ENCODE measurements around the gene COX7B2. TPM values are rescaled to one million over a fixed set of nuclear protein-coding genes. Genes with fewer than 3 reads are reported as not detected.

The COX7B2 gene
- total RNA-seq, 2 experiments from 2014 or later = not detected

DNA sequence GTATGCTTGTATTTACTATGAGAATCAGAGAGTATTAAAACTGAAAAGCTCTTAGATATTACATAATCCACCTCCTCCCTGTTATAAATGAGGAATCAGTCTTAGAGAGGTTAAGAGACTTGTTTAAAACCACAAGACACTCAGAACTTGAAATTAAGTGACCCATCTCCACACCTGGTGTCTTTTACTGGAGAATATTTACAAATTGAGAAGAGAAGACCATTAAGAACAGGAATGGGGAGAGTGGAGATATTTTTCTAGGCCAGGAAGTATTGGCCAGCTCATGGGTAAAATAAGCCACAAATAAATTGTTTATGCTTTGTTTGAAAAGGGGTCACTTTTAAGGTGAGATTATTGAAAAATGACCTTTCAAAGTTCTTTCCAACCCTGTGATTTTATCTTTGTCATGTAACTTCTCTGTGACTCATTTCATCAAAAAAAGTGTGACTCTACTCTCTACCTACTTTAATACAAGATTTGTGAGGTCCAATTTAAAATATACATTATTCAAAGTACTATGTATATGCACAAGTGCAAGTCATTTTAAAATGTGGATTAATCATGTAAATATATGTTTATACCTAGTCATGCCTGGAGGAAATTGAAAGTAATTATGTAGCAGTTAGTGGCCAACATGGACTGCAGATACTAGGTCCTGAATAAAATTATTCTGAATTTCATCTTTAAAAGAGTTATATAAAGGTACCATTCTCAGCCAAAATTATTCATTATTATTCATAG is 15.9 kb upstream of the COX7B2 start:
- ChIA-PET CTCF (no interaction called here), POLR2A (no interaction called here)
- Mint-ChIP-seq H3K9me3 (no peaks in the 10 kb centered on the region), H3K36me3 (ENCODE audit: low read depth) (no peaks in the 10 kb centered on the region), H3K27me3 (peaks cover 5% of the 10 kb centered on the region), H3K27ac (no peak overlapping the region), H3K4me3 (no peak overlapping the region), H3K4me1 (ENCODE audit: low read depth) (no peaks in the 10 kb centered on the region)
- Histone ChIP-seq H3K27ac (ENCODE audit: low read depth in 1 of 2, low read length in 2 of 2) (no peak overlapping the region), H3K36me3 (ENCODE audit: insufficient read depth, low read length) (no peaks in the 10 kb centered on the region), H3K27me3 (ENCODE audit: control insufficient read depth in 1 of 2, insufficient read depth in 2 of 2, low read length in 2 of 2) (no peaks in the 10 kb centered on the region), H3K9me3 (ENCODE audit: control insufficient read depth in 1 of 2, insufficient read depth in 1 of 2, low read length in 2 of 2) (no peaks in the 10 kb centered on the region), H3K4me3 (ENCODE audit: low read length) (no peak overlapping the region), H3K4me1 (ENCODE audit: insufficient read depth, low read length) (no peaks in the 10 kb centered on the region)
- TF ChIP-seq CTCF (IDR thresholded peaks at IDR 0.05) = no peak
- DNase-seq = no peak
- ATAC-seq (ENCODE audit: poor library complexity) = no peak
- intact Hi-C loops (cut with DNase I, micrococcal nuclease) = no loop called here

- intact Hi-C loops (cut with DNase I, micrococcal nuclease) = no loop called here
- DNase-seq (no peak), ATAC-seq (ENCODE audit: poor library complexity) (no peak)
- H3K4me1 Mint-ChIP-seq (ENCODE audit: low read depth) = no peaks in the 10 kb centered on the region
- TF ChIP-seq CTCF (IDR thresholded peaks at IDR 0.05) = no peak
- Histone ChIP-seq H3K4me3 (ENCODE audit: low read length) (no peak overlapping the region), H3K36me3 (ENCODE audit: insufficient read depth, low read length) (no peaks in the 10 kb centered on the region), H3K9me3 (ENCODE audit: control insufficient read depth in 1 of 2, insufficient read depth in 1 of 2, low read length in 2 of 2) (no peaks in the 10 kb centered on the region), H3K27ac (ENCODE audit: low read depth in 1 of 2, low read length in 2 of 2) (no peak overlapping the region), H3K27me3 (ENCODE audit: control insufficient read depth in 1 of 2, insufficient read depth in 2 of 2, low read length in 2 of 2) (no peaks in the 10 kb centered on the region), H3K4me1 (ENCODE audit: insufficient read depth, low read length) (no peaks in the 10 kb centered on the region)
- CTCF ChIA-PET = no interaction called here
- H3K9me3 Mint-ChIP-seq = no peaks in the 10 kb centered on the region
- H3K27me3 Mint-ChIP-seq = peaks cover under 1% of the 10 kb centered on the region
- POLR2A ChIA-PET = no interaction called here
- no peak overlapping the region for H3K27ac Mint-ChIP-seq
- no peaks in the 10 kb centered on the region for H3K36me3 Mint-ChIP-seq (ENCODE audit: low read depth)
- H3K4me3 Mint-ChIP-seq = no peak overlapping the region
Measured at GRCh38 chr4:46922205-46922604, 13.2 kb upstream of the COX7B2 start.

- Mint-ChIP-seq H3K27ac (no peak overlapping the region), H3K9me3 (peaks cover 2% of the 10 kb centered on the region), H3K4me1 (ENCODE audit: low read depth) (no peaks in the 10 kb centered on the region), H3K4me3 (no peak overlapping the region), H3K36me3 (ENCODE audit: low read depth) (no peaks in the 10 kb centered on the region), H3K27me3 (peaks cover 4% of the 10 kb centered on the region)
- DNase-seq = no peak
- ATAC-seq (ENCODE audit: poor library complexity) = no peak
- Histone ChIP-seq H3K27ac (ENCODE audit: low read depth in 1 of 2, low read length in 2 of 2) (no peak overlapping the region), H3K4me1 (ENCODE audit: insufficient read depth, low read length) (no peaks in the 10 kb centered on the region), H3K27me3 (ENCODE audit: control insufficient read depth in 1 of 2, insufficient read depth in 2 of 2, low read length in 2 of 2) (no peaks in the 10 kb centered on the region), H3K4me3 (ENCODE audit: low read length) (no peak overlapping the region), H3K36me3 (ENCODE audit: insufficient read depth, low read length) (no peaks in the 10 kb centered on the region), H3K9me3 (ENCODE audit: control insufficient read depth in 1 of 2, insufficient read depth in 1 of 2, low read length in 2 of 2) (no peaks in the 10 kb centered on the region)
- ChIA-PET POLR2A (no interaction called here), CTCF (interaction anchor here (0.7 kb wide), 2 partner anchors 27 to 1453 kb away, joined by 4 to 5 read pairs; no protein-coding TSS in a partner anchor)
- intact Hi-C loops (cut with DNase I, micrococcal nuclease) = no loop called here
- no peak for TF ChIP-seq CTCF (IDR thresholded peaks at IDR 0.05)
Measured at GRCh38 chr4:46908148-46908547, 897 bp downstream of the COX7B2 start.

Data from CD4-positive, alpha-beta T cell (primary cell).